HG02943 (cell line): ENCODE data around the gene PERP.

Experiments
- ATAC-seq: cut with Tn5 transposase; IDR thresholded peaks from one replicate; pipeline ENCODE4 v1.9.1; 2021; ENCODE audit warnings: mild to moderate bottlenecking, low read depth, moderate library complexity; ENCODE audit not compliant: unreplicated experiment

Gene PERP

GRCh38 chr6:138063726-138064125 is 43.5 kb downstream of the PERP start:
- ATAC-seq, result no peak

GRCh38 chr6:138054982-138055381 is 52.2 kb downstream of the PERP start:
- ATAC-seq, result no peak

DNA sequence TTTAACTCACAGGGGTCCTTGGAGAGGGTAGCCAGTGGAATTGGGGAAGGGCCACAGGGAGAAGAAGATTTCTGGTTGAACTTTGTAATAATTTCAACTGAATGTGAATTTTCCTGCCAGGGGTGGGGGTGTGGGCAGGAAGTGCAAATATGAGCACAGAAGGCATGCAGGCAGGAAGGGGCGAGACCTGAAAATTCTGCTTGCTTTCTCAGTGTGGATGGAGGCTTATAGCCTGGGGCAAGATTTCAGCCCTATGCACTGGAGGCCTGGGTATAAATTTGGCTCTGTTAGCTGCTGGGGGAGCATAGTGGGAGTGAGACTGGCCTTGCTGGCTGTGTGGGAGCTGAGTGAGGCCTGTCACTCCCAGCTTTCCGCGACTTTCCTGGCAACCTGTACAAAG is 54.4 kb downstream of the PERP start:
- ATAC-seq, result no peak

- ATAC-seq, result no peak
Measured at GRCh38 chr6:138044972-138045371, 62.2 kb downstream of the PERP start.

- no peak for ATAC-seq
Measured at GRCh38 chr6:138044458-138044857, 62.8 kb downstream of the PERP start.
